ENCODE data around the gene SHANK2.

GRCh38 chr11:71236836-71237475 is 15.4 kb downstream of the SHANK2 start:
- no peak for TF ChIP-seq CTCF (IDR thresholded peaks at IDR 0.05; ENCODE audit: borderline replicate concordance, extremely low read depth, low read length, poor library complexity, severe bottlenecking)
- TF ChIP-seq EZH2 (IDR thresholded peaks at IDR 0.05; ENCODE audit: borderline replicate concordance, low read depth, low read length, severe bottlenecking), result no peak

All from DND-41 (cell line).